HEK293T (cell line): ENCODE data around the gene HOXC9.

Experiments
- BHLHE40 ChIP-seq: fragments of 450-650 bp; IDR thresholded peaks from 2 replicates; pipeline ENCODE4 v1.6.1; 2016; ENCODE audit warnings: mild to moderate bottlenecking, moderate library complexity, borderline replicate concordance
- CTBP1 ChIP-seq: fragments of 450-650 bp; IDR thresholded peaks from 2 replicates; pipeline ENCODE4 v1.6.1; 2016; ENCODE audit warnings: borderline replicate concordance
- ELF4 ChIP-seq: fragments of 450-650 bp; IDR thresholded peaks from 2 replicates; pipeline ENCODE4 v1.6.1; 2017; ENCODE audit warnings: antibody characterized with exemption
- FOXM1 ChIP-seq: fragments of 450-650 bp; IDR thresholded peaks from 2 replicates; pipeline ENCODE4 v1.6.1; 2017; ENCODE audit warnings: mild to moderate bottlenecking, borderline replicate concordance
- HDGF ChIP-seq: fragments of 450-650 bp; IDR thresholded peaks from 2 replicates; pipeline ENCODE4 v1.6.1; 2017; ENCODE audit warnings: antibody characterized with exemption, borderline replicate concordance
- SP1 ChIP-seq: fragments of 450-650 bp; IDR thresholded peaks from 2 replicates; pipeline ENCODE4 v1.6.1; 2017
- SUZ12 ChIP-seq: fragments of 450-650 bp; IDR thresholded peaks from 2 replicates; pipeline ENCODE4 v1.6.1; 2016; ENCODE audit warnings: mild to moderate bottlenecking
- TARDBP ChIP-seq: fragments of 450-650 bp; IDR thresholded peaks from 2 replicates; pipeline ENCODE4 v1.6.1; 2016
- TF ChIP-seq, protein P1 (sequence below): fragments of 450-650 bp; IDR thresholded peaks from 2 replicates; pipeline ENCODE4 v1.6.1; 2016

DNA sequence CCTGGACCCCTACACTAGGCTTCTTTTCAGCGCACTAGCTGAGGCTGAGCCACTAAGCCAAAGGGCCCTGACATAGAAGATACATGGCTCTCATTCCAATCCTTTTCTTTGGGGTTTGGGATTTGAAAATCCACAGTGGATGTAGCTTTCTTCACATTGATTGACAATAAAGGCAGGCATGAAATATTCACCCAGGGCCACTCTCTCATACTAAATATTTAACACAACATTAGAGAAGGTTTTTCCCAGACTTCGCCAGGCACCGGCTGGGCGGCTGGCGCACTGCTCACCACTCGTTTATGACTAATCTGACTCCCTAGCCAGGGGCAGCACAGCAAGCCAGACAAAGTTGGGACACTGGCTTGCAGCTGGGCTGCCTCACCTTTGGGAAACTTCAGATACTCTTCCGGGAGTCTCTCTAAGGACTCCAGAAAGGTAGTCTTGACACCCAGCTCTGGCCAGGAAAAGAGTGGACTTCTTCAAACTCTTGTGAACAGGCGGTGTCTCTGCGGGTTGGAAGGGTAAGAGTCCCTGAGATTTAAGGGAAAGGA, 27.7 kb upstream of the HOXC9 start:
- TF ChIP-seq SP1 (no peak), SUZ12 (no peak), ELF4 (no peak), TARDBP (no peak), FOXM1 (no peak), HDGF (no peak), BHLHE40 (no peak), CTBP1 (no peak)
- TF ChIP-seq, protein P1, sequence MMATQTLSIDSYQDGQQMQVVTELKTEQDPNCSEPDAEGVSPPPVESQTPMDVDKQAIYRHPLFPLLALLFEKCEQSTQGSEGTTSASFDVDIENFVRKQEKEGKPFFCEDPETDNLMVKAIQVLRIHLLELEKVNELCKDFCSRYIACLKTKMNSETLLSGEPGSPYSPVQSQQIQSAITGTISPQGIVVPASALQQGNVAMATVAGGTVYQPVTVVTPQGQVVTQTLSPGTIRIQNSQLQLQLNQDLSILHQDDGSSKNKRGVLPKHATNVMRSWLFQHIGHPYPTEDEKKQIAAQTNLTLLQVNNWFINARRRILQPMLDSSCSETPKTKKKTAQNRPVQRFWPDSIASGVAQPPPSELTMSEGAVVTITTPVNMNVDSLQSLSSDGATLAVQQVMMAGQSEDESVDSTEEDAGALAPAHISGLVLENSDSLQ: no peak
